Measurements from ENCODE around the gene KIF13A. TPM values are rescaled to one million over a fixed set of nuclear protein-coding genes. Genes with fewer than 3 reads are reported as not detected.
"Not testable (repeated sequence)": the region's sequence is repeated elsewhere in the genome, so short reads cannot be mapped to it uniquely, and the experiment has no call there.

Gene KIF13A
- not detected for total RNA-seq

DNA sequence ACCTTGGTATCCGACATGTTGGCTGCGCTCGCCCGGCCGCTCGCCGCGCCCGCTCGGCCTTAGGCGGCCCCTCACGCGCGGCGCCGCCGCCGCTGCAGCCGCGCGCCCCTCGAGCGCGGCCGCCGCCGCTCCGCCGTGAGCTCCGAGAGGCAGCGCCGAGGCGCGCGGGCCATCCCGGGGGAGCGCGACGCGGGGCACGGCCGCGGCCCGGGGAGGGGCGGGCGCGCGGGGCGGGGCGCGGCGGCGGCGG lies at the start of gene KIF13A:
KIF13A (minus strand) TSS at position 189 of the 250 bp plus-strand sequence; CDS start at position 17, 172 bp downstream.
- H3K9me3 Mint-ChIP-seq, result no peaks in the 10 kb centered on the region
- peaks cover 62% of the 10 kb centered on the region for H3K27me3 Mint-ChIP-seq (ENCODE audit: low read depth)
- H3K27ac Mint-ChIP-seq, result no peak within 1 kb of the TSS
- peak within 1 kb of the TSS; percentile 77 for H3K4me3 Mint-ChIP-seq
- no peak for DNase-seq
- intact Hi-C loops (cut with micrococcal nuclease), result loop anchor here (5.0 kb wide), 1 partner anchor 130 kb away; no protein-coding TSS in a partner anchor
- H3K4me1 Mint-ChIP-seq (ENCODE audit: low read depth), result peaks cover 5% of the 10 kb centered on the region
- no peaks in the 10 kb centered on the region for H3K36me3 Mint-ChIP-seq (ENCODE audit: low read depth)
- CTCF ChIA-PET, result no interaction called here

DNA sequence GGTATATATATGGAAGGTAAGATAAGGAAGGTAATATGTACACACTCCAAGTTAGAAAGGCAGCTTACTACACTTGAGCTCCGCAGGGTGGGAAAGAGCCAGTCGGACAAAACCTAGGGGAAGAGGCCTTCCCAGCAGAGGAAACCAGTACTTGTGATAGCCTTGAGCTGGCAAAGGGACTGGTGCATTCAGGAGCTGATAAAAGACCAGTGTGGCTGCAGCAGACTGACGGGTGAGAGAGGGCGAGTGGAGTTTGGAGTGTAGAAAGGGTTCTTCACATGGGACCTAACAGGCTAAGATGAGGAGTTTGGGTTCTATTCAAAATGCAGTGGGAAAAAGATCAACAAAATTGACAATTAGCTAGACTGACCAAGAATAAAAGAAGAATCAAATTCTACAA lies 49.3 kb upstream of the KIF13A start:
- peaks cover 9% of the 10 kb centered on the region for H3K27me3 Mint-ChIP-seq (ENCODE audit: low read depth)
- H3K36me3 Mint-ChIP-seq (ENCODE audit: low read depth), result no peaks in the 10 kb centered on the region
- CTCF ChIA-PET, result no interaction called here
- no peak for DNase-seq
- no peaks in the 10 kb centered on the region for H3K9me3 Mint-ChIP-seq
- H3K27ac Mint-ChIP-seq, result no peak overlapping the region
- intact Hi-C loops (cut with micrococcal nuclease), result no loop called here
- H3K4me3 Mint-ChIP-seq, result no peak overlapping the region
- no peaks in the 10 kb centered on the region for H3K4me1 Mint-ChIP-seq (ENCODE audit: low read depth)

DNA sequence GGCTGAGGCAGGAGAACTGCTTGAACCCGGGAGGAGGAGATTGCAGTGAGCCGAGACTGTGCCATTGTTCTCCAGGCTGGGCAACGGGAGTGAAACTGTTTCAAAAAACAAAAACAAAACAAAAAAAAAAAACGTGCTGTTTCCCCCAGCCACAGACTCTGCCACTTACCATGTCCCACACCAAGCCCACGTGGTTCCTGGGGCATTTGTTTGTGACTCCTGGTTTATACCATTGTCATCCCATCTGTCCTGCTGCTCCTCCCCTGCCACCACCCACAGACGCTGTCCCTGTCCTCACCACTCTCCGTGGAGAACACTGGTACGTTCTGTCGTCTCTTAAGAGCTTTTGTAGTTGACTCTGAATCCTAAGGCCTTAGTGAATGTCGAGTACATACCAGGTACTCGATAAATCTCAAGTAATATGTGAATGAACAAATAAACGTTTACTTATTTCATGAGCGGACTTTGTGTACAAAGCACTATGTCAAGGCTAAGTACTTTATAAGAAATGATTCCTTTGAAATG lies 48.0 kb upstream of the KIF13A start:
- intact Hi-C loops (cut with micrococcal nuclease), result no loop called here
- CTCF ChIA-PET, result no interaction called here
- peaks cover 12% of the 10 kb centered on the region for H3K27me3 Mint-ChIP-seq (ENCODE audit: low read depth)
- no peak overlapping the region for H3K27ac Mint-ChIP-seq
- no peaks in the 10 kb centered on the region for H3K4me1 Mint-ChIP-seq (ENCODE audit: low read depth)
- no peaks in the 10 kb centered on the region for H3K9me3 Mint-ChIP-seq
- DNase-seq, result no peak
- H3K36me3 Mint-ChIP-seq (ENCODE audit: low read depth), result no peaks in the 10 kb centered on the region
- H3K4me3 Mint-ChIP-seq, result no peak overlapping the region

DNA sequence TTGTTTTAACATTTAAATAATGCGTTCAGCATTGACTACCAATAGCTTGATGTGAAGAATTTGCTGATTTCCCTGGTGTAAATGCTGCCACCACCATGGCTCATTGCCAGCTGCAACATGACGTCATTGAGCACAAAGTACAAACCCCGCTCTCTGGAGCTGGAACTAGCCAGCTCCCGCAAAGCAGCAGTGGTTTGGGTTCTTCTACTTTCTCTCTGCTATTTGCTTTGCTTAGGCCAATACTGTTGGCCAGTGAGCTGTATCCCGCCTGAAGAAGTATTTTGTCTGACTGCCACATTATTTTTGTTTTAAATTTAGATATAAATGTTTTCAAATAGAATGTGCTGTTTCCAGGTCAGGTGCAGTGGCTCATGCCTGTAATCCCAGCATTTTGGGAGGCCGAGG lies 47.4 kb upstream of the KIF13A start:
- no peaks in the 10 kb centered on the region for H3K36me3 Mint-ChIP-seq (ENCODE audit: low read depth)
- H3K9me3 Mint-ChIP-seq, result no peaks in the 10 kb centered on the region
- DNase-seq, result no peak
- no peak overlapping the region for H3K27ac Mint-ChIP-seq
- intact Hi-C loops (cut with micrococcal nuclease), result no loop called here
- no peak overlapping the region for H3K4me3 Mint-ChIP-seq
- CTCF ChIA-PET, result interaction anchor here (0.7 kb wide), 1 partner anchor 429 kb away, joined by 3 read pairs; no protein-coding TSS in a partner anchor
- H3K27me3 Mint-ChIP-seq (ENCODE audit: low read depth), result peaks cover 12% of the 10 kb centered on the region
- no peaks in the 10 kb centered on the region for H3K4me1 Mint-ChIP-seq (ENCODE audit: low read depth)

DNA sequence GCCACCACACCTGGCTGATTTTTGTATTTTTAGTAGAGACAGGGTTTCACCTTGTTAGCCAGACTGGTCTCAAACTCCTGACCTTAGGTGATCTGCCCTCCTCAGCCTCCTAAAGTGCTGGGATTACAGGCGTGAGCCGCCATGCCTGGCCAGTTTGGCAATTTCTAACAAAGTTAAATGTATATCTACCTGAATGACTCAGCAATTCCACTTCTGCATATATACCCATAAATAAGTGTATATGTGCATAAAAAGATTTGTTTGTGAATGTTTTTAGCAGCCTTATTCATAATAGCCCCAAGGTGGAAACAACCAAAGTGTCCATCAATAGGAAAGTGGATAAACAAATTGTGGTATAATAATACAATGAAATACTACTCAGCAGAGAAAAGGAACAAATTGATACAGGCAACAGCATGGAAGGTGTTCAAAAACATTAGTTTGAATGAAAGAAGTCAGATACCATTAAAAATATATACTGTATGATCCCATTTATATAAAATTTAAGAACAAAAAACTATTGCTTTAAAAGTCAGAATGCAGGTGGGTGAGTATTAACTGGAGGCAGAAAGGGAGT lies 44.3 kb upstream of the KIF13A start:
- Mint-ChIP-seq H3K27ac (no peak overlapping the region), H3K27me3 (ENCODE audit: low read depth) (peaks cover 6% of the 10 kb centered on the region), H3K4me3 (no peak overlapping the region), H3K36me3 (ENCODE audit: low read depth) (no peaks in the 10 kb centered on the region), H3K9me3 (no peaks in the 10 kb centered on the region), H3K4me1 (ENCODE audit: low read depth) (no peaks in the 10 kb centered on the region)
- CTCF ChIA-PET, result no interaction called here
- no peak for DNase-seq
- intact Hi-C loops (cut with micrococcal nuclease), result no loop called here

DNA sequence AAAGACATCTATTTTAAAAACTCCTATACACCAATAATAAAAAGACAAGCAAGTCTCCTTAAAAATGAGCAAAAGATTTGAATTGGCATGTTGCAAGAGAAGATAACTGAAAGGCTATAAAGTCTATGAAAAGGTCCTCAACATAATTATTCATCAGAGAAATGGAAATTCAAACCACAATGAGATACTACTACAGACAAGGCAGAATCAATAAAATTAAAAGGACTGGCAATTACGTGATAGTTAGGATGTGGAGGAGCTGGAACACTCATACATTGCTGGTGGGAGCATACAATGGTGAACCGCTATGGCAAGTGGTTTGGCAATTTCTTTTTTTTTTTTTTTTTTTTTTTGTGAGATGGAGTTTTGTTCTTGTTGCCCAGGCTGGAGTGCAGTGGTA lies 43.8 kb upstream of the KIF13A start:
- no peak overlapping the region for H3K4me3 Mint-ChIP-seq
- no peak overlapping the region for H3K27ac Mint-ChIP-seq
- intact Hi-C loops (cut with micrococcal nuclease), result no loop called here
- H3K9me3 Mint-ChIP-seq, result no peaks in the 10 kb centered on the region
- no peak for DNase-seq
- H3K4me1 Mint-ChIP-seq (ENCODE audit: low read depth), result no peaks in the 10 kb centered on the region
- H3K27me3 Mint-ChIP-seq (ENCODE audit: low read depth), result peaks cover 5% of the 10 kb centered on the region
- H3K36me3 Mint-ChIP-seq (ENCODE audit: low read depth), result no peaks in the 10 kb centered on the region
- CTCF ChIA-PET, result no interaction called here

DNA sequence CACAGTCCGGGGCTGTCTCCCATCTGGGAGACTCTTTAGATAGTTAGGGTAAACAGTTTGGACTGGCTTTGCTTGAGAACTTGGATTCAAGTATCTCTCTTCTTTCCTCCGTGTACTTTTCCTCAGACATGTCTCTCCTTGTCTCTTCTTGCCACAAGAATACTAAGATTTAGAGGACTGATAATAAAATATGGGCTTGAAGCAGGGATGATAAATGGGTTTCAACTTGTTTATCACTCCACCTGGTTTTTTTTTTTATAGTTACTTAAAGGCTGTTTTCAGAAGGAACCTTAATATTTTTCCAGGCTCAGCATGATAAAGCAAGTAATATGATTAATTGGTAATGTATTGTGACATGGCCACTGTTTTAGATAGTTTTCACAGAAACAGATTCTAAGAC lies 40.9 kb upstream of the KIF13A start:
- CTCF ChIA-PET, result no interaction called here
- no peaks in the 10 kb centered on the region for H3K9me3 Mint-ChIP-seq
- intact Hi-C loops (cut with micrococcal nuclease), result no loop called here
- no peaks in the 10 kb centered on the region for H3K4me1 Mint-ChIP-seq (ENCODE audit: low read depth)
- H3K27me3 Mint-ChIP-seq (ENCODE audit: low read depth), result peaks cover 2% of the 10 kb centered on the region
- H3K36me3 Mint-ChIP-seq (ENCODE audit: low read depth), result no peaks in the 10 kb centered on the region
- H3K4me3 Mint-ChIP-seq, result no peak overlapping the region
- no peak overlapping the region for H3K27ac Mint-ChIP-seq
- no peak for DNase-seq

DNA sequence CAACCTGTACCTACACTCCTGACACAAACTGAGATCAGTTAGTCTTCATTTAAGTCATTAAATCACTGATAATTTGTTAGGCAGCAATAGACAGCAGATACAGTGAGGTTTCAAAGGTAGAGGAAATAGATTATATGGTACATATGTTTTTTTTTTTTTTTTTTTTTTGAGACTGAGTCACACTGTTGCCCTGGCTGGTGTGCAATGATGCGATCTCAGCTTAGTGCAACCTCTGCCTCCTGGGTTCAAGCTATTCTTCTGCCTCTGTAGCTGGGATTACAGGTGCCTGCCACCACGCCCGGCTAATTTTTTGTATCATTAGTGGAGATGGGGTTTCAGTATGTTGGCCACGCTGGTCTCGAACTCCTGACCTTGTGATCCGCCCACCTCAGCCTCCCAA lies 38.2 kb upstream of the KIF13A start:
- Mint-ChIP-seq H3K9me3 (no peaks in the 10 kb centered on the region), H3K36me3 (ENCODE audit: low read depth) (no peaks in the 10 kb centered on the region), H3K27me3 (ENCODE audit: low read depth) (peaks cover 6% of the 10 kb centered on the region), H3K27ac (no peak overlapping the region), H3K4me1 (ENCODE audit: low read depth) (no peaks in the 10 kb centered on the region), H3K4me3 (no peak overlapping the region)
- no peak for DNase-seq
- intact Hi-C loops (cut with micrococcal nuclease), result no loop called here
- CTCF ChIA-PET, result no interaction called here

DNA sequence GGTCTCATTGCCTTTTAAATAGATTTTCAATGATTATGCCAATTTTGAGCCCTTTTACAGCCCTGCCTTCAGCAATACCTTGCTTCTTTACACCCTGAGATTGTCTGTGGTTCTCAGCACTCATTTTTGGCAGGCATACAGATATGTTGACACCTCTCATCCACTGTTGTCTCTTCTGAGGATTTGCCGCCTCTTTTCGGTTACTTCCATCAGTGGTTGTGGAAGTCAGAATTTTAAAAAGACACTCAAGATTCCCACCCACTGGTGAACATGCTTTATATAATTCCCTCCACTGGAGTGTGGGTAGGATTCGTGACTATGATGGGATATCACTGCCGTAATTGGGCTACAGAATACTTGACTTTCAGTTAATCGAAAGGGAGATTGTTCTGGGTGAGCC lies 37.4 kb upstream of the KIF13A start:
- Mint-ChIP-seq H3K27ac (no peak overlapping the region), H3K27me3 (ENCODE audit: low read depth) (peaks cover 6% of the 10 kb centered on the region), H3K4me3 (no peak overlapping the region), H3K9me3 (peaks cover 2% of the 10 kb centered on the region), H3K4me1 (ENCODE audit: low read depth) (no peaks in the 10 kb centered on the region), H3K36me3 (ENCODE audit: low read depth) (no peaks in the 10 kb centered on the region)
- DNase-seq, result no peak
- CTCF ChIA-PET, result interaction anchor here (0.7 kb wide), 1 partner anchor 145 kb away, joined by 3 read pairs; no protein-coding TSS in a partner anchor
- intact Hi-C loops (cut with micrococcal nuclease), result no loop called here

DNA sequence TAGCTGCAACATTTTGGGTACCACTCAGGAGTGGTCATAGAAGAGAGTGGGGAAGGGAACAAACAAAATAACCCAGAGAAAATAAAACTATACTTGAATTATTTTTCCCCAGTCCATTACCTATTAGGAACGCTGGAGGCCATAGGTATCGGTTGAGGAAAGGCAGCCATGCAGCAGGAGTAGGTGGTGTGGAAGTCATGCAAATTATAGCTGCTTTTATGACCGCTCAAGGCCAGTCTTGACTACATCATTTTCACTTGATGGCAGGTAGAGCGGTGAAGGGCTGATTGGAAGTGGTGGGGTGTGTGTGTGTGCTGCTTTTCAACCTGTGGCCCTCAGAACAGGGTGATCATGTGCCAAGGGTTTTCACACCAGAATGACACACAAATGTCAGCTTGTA lies 36.5 kb upstream of the KIF13A start:
- no peak overlapping the region for H3K4me3 Mint-ChIP-seq
- peaks cover 3% of the 10 kb centered on the region for H3K9me3 Mint-ChIP-seq
- peaks cover 8% of the 10 kb centered on the region for H3K27me3 Mint-ChIP-seq (ENCODE audit: low read depth)
- H3K4me1 Mint-ChIP-seq (ENCODE audit: low read depth), result no peaks in the 10 kb centered on the region
- H3K27ac Mint-ChIP-seq, result no peak overlapping the region
- intact Hi-C loops (cut with micrococcal nuclease), result no loop called here
- CTCF ChIA-PET, result no interaction called here
- DNase-seq, result no peak
- no peaks in the 10 kb centered on the region for H3K36me3 Mint-ChIP-seq (ENCODE audit: low read depth)

DNA sequence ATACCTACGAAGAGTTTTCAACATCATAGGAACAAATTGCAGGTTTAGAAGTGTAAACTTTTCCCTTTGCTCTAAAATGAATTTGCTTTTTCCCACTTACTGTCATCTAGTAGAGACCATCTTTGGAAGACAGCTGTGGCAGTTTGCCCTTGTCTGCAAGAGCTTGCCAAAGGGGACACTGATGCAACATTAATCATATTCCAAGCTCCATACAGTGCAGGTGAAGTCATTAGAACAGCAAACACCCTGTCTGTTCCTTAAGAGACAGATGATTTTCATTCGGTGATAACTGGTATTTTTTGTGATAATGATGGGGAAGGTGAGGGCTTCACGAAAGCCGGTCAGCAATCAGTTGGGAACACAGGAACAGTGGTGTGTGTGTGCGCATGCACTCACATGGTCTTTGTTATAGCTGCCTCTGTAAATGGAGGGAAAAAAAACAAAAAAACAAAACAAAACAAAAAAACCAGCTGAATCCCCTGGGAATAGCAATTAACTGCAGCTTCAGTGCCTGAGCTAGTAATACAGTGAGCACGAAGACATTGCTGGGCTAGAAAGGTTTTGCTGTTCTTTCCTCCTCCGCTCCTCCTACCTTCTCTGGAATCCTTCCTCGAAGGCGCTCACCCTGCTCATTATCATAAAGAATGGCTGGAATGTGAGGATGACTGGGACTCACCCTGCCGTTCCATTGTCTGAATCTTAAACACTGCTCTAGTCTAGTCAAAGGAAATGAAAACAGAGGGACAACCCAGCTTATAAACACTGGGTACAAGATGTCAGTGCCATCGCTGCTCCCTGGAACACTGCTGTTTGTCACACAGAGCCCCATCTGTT lies 35.2 kb upstream of the KIF13A start:
- intact Hi-C loops (cut with micrococcal nuclease), result no loop called here
- CTCF ChIA-PET, result no interaction called here
- peaks cover 8% of the 10 kb centered on the region for H3K27me3 Mint-ChIP-seq (ENCODE audit: low read depth)
- H3K4me1 Mint-ChIP-seq (ENCODE audit: low read depth), result no peaks in the 10 kb centered on the region
- no peaks in the 10 kb centered on the region for H3K36me3 Mint-ChIP-seq (ENCODE audit: low read depth)
- DNase-seq, result no peak
- H3K9me3 Mint-ChIP-seq, result peaks cover 3% of the 10 kb centered on the region
- H3K4me3 Mint-ChIP-seq, result no peak overlapping the region
- no peak overlapping the region for H3K27ac Mint-ChIP-seq

DNA sequence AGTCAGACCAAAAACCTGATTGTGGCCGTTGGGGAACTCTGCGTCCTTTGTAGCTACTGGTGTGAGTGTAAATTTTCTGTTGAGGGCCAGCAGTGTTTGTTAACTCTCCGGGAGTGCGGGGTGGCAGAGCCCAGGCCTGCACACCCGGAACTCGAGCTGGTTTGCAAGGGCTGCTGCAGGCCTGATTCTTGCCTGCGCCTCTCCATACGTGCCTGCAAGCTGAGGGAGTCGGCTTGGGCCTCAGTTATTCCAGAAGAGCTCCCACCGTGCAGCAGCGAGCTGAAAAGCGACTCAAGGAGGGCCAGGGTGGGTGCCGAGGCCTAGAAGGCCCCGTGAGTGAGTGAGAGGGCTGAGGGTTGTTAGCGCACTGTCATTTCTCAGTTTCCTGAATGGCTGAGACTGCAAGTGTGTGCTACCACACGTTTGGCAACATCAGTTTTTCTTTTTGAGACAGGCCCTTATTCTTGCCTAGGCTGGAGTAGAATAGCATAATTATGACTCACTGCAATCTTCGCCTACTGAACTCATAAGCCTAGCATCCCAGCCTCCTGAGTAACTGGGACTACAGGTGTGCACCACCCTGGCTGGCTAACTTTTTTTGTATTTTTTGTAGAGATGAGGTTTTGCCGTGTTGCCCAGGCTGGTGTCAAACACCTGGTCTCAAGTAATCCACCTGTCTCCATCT lies 33.9 kb upstream of the KIF13A start:
- no peaks in the 10 kb centered on the region for H3K4me1 Mint-ChIP-seq (ENCODE audit: low read depth)
- CTCF ChIA-PET, result no interaction called here
- no peak for DNase-seq
- H3K27me3 Mint-ChIP-seq (ENCODE audit: low read depth), result peaks cover 12% of the 10 kb centered on the region
- no peak overlapping the region for H3K27ac Mint-ChIP-seq
- intact Hi-C loops (cut with micrococcal nuclease), result no loop called here
- H3K9me3 Mint-ChIP-seq, result peaks cover 3% of the 10 kb centered on the region
- no peaks in the 10 kb centered on the region for H3K36me3 Mint-ChIP-seq (ENCODE audit: low read depth)
- no peak overlapping the region for H3K4me3 Mint-ChIP-seq

DNA sequence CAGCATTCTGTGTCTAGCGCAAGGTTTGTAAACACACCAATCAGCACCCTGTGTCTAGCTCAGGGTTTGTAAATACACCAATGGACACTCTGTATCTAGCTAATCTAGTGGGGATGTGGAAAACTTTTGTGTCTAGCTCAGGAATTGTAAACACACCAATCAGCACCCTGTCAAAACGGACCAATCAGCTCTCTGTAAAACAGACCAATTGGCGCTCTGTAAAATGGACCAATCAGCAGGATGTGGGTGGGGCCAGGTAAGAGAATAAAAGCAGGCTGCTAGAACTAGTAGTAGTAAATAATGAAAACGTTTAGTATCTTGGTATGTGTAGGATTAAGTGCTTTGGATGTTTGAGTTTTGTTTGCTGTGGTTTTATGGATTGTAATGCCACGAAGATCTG lies 33.1 kb upstream of the KIF13A start:
- intact Hi-C loops (cut with micrococcal nuclease); H3K4me3 Mint-ChIP-seq; H3K4me1 Mint-ChIP-seq (ENCODE audit: low read depth); H3K27ac Mint-ChIP-seq; CTCF ChIA-PET; DNase-seq; H3K9me3 Mint-ChIP-seq; H3K36me3 Mint-ChIP-seq (ENCODE audit: low read depth): not testable (repeated sequence)
- peaks cover 12% of the 10 kb centered on the region for H3K27me3 Mint-ChIP-seq (ENCODE audit: low read depth)
